DOHH2 (cell line): ENCODE measurements around the gene TARS2.

Source experiments
- CTCF ChIP-seq: fragments of 200-600 bp; sonication (generic); IDR thresholded peaks from one replicate; pipeline ENCODE4 v1.5.1; 2014; ENCODE audit warnings: antibody characterized with exemption, mild to moderate bottlenecking, low read depth, low read length; ENCODE audit not compliant: poor library complexity, severe bottlenecking
- EZH2phosphoT487 ChIP-seq: fragments of 200-600 bp; sonication (generic); IDR thresholded peaks from 2 replicates; pipeline ENCODE4 v1.6.1; 2017; ENCODE audit warnings: borderline replicate concordance, mild to moderate bottlenecking, antibody characterized with exemption, low read length, moderate library complexity, mixed read lengths

- TF ChIP-seq CTCF (no peak), EZH2phosphoT487 (no peak)
Observed at GRCh38 chr1:150536836-150537731, 49.9 kb downstream of the TARS2 start.
